ENCODE results near the gene LAPTM5.

Gene LAPTM5

GRCh38 chr1:30741239-30741894 lies 16.2 kb downstream of the LAPTM5 start:
- no peak for DNase-seq

GRCh38 chr1:30740251-30741238 lies 17.0 kb downstream of the LAPTM5 start:
- no peak for DNase-seq

- no peak for DNase-seq
Observed at GRCh38 chr1:30739601-30740000, 18.0 kb downstream of the LAPTM5 start.

- DNase-seq: no peak
Observed at GRCh38 chr1:30738715-30739559, 18.6 kb downstream of the LAPTM5 start.

GRCh38 chr1:30738040-30738714 lies 19.4 kb downstream of the LAPTM5 start:
- DNase-seq: no peak

- no peak for DNase-seq
Observed at GRCh38 chr1:30737357-30738039, 20.1 kb downstream of the LAPTM5 start.

- no peak for DNase-seq
Observed at GRCh38 chr1:30735668-30736498, 21.7 kb downstream of the LAPTM5 start.

DNA sequence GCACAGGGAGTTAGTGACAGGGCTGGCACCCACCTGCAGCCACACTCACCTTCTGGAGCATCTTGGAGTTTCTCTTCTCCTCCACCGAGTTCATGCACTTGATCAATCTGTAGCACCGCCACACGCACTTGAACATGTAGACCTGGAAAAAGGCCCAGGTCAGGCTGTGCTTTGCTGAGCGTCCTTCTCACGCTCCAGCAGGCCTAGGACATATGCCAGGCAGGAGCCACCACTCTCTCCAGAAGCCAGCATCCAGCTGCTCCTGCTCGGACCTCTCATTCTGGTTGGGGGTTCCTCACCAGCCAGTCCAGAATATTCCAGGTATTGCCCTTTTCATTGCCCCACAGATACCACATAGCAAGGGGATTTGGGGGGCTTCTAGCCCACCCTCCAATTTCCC lies 22.4 kb downstream of the LAPTM5 start:
- DNase-seq: no peak

- DNase-seq: no peak
Observed at GRCh38 chr1:30734580-30734979, 23.0 kb downstream of the LAPTM5 start.

- no peak for DNase-seq
Observed at GRCh38 chr1:30734106-30734505, 23.5 kb downstream of the LAPTM5 start.

GRCh38 chr1:30733493-30733892 lies 24.1 kb downstream of the LAPTM5 start:
- DNase-seq: no peak

DNA sequence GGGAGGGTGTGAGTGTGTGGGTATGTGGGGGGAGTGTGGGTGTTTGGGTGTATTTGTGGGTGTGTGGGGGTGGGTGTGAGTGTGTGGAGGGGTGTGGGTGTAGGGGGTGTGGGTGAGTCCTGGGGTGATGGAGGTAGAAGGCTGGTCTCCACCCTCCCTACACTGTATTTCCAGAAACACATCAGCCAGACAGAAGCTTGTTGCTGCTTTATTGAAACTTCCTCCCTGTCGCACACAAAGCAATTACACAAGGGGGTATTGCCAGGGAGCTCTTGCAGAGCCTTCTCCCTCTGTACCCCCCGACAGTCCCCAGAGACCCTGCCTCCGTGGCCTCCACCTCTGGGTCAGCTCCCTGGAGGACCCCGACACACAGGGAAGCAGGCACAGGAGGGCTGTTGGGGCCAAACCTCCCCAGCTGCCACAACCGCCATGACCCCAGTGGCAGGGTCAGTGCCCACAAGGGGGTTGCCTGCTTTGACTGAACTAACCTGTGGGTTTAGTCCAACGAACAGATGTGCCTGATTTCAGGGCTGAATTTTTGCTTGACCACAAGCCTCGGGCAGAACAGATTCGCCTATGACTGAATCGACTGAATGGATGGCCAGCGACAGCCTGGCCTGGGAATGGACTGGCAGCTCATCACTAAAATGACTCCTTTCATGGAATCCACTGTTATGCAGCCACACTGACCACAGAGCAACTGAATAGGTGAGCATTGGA lies 25.1 kb downstream of the LAPTM5 start:
- DNase-seq: no peak

DNA sequence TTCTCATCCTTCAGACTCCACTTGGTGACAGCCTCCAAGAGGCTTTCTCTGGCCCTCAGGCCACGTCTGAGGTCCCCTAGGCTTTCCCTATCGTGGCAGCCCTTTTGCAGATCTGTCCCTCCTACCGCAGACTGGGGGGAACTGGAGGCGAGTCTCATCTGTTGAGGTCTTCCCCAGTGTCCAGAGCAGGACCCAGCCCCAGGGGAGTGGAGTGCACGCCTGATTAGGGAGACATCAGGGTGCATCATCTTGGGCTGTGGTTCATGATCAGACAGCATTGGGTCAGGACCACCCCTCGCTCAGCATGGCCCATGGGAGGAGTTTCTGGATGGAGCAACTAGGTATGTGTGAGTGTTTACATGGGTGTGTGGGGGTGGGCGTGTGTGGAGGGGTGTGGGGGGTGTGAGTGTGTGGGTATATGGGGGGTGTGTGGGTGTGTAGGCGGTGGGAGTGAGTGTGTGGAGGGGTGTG lies 25.7 kb downstream of the LAPTM5 start:
- DNase-seq: no peak

GRCh38 chr1:30731109-30731805 lies 26.3 kb downstream of the LAPTM5 start:
- no peak for DNase-seq

DNA sequence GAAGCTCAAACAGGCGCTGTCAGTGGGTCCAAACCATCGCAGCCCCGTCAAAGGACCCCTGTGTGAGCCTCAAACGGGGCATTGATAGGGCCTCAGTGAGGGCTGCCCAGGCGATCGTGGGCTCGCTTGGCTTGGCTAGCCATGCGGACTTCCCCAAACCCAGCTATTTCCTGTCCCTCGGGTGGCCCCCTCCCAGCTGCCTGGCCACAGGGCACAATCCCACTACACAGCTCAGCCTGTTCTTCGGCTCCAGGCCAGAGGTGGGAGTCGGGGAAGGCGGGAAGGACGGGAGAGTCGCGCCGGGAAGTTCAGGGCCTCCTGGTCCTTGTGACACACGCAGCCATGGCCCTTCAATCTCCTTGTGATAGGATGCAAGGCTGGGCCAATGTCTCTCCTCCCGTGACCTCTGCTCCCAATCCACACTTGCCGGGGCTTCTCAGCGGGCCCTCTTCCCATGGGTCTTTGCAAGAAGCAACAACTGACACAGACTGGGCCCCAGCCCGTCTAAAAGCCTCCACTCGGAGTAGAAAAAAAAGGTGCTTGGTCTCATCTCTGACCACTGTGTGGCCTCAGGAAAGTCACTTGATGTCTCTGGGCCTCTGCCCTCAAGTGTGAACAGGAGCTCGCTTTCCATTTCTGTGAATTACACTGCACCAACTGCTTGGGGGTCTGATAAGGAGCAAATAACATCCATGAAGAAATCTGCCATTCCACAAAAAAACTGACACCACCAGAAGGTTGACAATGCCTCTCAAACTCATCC lies 27.0 kb downstream of the LAPTM5 start:
- DNase-seq: peak; percentile 79

DNA sequence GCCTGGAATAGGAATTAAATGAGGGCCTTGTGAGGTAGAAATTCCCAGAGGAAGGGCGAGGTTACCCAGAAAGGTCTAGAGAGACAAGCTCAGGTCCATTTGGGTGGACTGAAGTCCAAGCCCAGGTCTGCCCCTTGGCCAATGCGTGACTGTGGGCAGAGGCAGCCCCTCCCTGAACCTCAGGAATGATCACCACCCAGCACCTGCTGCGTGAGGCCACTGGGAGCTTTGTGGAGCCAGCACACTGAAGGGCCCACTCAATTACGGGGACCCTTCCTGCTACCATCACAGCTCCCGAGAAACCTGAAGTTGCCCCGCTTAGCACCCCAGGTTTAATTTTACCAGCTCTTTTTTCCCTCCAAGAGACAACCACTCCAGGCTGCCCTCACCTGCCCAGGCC lies 27.7 kb downstream of the LAPTM5 start:
- DNase-seq: no peak

- DNase-seq: no peak
Observed at GRCh38 chr1:30728832-30729638, 28.5 kb downstream of the LAPTM5 start.

GRCh38 chr1:30728340-30728739 lies 29.2 kb downstream of the LAPTM5 start:
- DNase-seq: no peak
